Activated CD8-positive, alpha-beta memory T cell treated with anti-CD3 and anti-CD28 coated beads for 4 hours (primary cell): ENCODE results near the gene LHX4.

ENCODE experiments used
- DNase-seq, 2 donors: peaks; one replicate each; pipeline ENCODE4 v3.0.0-alpha.2; 2020; ENCODE audit warnings: low read depth in 2 of 2

The LHX4 gene

DNA sequence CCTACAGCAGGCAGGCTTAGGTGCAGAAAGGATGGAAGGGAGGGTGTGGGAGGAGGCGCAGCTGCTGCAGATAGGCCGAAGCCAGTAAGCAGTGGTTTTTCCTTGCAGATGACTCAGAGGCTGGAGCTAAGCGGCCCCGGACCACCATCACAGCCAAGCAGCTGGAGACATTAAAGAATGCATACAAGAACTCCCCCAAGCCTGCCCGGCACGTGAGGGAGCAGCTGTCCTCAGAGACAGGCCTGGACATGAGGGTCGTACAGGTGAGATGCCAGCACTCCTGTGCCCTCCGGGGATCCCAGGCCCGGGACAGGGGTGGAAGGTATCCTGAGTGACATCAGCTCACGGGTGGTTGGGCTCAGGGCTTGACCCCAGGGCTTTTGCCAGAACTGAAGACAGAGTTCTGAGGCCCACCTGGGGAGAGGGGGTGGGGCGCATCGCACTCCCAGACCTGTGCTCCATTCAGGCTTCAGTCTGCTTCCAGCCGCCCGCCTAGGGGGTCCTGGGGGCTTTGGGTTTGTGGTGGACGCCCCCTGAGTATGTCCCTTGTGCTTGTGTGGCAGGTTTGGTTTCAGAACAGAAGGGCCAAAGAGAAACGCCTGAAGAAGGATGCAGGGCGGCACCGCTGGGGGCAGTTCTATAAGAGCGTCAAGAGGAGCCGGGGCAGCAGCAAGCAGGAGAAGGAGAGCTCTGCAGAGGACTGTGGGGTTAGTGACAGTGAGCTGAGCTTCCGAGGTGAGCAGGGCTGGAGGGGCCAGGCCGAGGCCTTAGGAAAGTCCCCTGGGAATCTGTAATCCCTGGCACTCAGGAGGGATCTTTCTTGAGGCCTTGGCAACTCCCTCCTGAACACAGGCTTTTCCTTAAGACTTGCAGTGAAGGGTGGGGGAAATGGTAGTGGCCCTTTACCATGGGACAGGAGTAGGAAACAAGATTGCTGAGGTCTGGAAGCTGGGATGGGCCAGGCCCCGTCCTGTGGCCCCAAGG lies 41.5 kb downstream of the LHX4 start:
- DNase-seq = no peak

DNA sequence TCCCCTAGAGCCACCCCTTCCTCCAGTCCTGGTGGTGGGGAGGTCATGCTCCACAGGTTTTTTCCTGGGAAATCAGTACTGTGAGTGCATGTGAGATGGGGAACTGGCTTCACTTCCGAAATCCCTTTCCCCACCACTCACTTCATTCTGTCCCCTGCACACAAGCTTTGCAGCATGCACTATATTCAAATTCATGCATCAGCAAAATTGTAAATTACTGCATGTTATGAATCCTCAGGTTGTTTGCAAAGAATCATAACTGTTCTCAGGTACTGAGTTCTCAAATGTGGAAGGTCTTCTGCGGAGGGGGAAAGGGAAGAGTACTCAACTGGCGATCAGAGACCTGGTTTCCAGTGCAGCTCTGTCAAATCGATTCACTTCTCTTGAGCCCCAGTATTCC lies 42.3 kb downstream of the LHX4 start:
- DNase-seq = no peak

DNA sequence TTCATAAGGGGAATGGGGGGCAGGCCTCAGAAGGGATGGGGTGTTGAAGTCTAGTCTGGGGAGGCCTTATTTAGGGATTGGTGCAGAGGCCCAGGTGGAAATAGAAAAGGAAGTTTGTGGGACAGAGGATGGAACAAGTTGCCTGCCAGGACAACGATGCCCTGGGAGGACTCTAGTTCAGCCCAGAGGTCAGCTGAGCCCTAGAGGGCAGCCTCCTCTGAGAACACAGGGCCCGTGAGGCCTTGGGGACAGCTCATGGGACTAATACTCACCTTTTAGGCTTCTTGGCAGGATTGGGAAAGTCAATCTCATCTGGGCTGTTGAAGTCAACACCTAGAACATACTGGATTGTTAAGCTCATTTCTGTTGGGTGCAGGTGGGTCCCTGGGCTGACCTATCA lies 43.0 kb downstream of the LHX4 start:
- no peak for DNase-seq

DNA sequence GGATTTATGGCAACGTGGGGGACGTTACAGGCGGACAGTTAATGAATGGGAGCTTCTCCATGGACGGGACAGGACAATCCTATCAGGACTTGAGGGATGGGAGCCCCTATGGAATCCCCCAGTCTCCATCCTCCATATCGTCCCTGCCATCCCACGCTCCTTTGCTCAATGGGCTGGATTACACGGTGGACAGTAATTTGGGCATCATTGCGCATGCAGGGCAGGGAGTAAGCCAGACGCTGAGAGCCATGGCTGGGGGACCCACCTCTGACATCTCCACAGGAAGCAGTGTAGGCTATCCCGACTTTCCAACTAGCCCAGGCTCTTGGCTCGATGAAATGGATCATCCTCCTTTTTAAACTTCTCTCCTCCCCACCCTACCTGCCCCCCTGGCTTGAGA lies 44.2 kb downstream of the LHX4 start:
- no peak for DNase-seq

DNA sequence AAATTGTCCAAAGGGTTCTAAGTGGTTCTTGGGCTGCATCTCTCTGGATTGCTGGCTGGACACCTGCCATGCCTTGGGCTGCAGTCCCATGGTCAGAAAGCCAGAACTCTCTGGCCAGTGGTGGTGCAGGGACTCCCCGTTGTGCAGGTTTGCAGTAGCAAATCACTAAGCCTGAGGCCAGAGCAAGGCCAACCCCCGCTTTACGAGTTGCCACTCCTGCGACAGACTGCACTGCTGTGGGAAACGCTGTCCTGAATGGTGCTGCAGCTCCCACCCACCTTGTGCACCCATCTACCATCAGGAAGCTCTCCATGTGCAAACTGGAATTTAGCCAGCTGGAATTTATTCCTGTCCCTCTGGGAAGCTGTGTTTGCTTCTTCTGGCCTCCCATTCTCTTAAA lies 45.7 kb downstream of the LHX4 start:
- DNase-seq = no peak

DNA sequence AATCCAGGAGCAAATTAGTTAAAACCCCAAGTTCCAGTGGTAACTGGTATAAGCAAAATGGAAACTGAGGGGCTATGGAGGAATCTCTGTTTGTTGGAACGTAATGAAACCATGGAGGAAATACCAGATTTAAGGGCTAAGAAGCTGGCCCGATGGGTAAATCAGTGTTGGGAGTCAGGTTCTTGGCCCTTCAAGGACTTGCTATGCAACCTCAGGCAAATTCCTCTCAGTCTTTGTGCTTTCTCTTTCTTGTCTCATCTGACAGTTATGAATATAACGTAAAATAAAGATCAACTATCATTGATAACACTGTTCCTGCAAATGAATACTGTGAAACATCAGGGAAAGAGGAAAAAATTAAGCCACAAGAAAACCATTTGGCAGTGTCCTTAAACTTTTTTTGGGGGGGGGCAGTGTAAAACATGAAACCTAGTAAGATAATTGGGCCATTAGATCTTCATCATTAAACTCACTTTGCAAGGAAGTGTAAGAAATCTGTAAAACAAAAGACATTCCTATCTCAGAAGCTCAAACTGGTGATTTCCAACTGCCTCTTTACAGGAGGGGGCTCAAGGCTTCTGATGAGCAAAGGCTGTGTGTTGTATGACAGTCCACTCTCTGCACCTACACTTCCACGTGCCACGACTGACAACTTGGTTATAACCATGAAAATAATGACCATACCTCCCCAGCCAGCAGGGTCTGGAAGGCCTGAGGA lies 47.6 kb downstream of the LHX4 start:
- DNase-seq = no peak

DNA sequence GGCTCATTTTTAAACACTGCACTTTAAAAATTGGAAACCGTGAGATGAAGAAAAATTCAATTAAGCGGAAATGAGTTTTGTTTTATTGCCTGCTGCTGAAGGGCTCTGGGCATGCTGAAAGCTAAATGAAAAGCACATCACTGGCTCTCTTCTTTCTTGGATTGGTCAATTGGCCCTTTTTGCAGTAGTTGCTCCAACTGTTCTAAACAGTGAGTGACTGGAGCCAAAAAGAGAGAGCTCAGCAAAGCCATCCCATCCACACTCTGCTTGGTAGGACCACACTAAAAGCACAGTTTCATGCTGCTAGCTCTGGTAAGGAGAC lies 48.1 kb downstream of the LHX4 start:
- no peak for DNase-seq

DNA sequence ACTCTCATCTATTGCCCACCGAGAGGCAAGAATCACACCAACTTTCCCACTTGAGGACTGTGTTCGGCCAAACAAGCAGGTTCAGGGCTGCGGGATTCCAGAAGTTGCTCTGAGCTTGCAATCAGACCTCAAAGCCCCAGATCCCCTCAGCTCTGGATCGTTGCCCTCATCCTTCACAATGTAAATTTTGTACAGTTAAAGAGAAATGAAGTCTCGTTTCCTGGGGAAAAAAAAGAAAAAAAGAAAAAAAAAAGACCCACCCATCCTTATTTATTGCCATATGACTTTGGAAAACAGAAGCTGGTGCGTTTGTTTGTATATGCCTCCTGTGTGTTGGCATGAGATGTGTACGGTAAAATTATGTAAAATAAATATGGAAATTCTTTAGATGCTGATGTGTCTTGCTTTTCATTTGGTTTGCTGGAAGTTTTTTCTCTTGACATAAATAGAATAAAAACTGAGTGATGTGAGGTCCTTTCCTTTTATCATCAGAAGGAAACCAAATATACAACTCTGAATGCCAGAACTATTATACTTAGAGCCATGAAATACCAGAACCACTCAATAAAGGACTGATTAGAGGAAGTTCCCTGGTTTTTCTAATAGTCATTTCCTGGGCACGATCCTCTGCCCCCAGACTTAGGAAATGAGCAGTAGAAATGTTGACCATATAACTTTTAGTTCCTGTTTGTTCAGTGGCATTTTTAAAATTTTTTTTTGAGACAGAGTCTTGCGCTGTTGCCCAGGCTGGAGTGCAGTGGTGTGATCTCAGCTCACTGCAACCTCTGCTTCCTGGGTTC lies 48.7 kb downstream of the LHX4 start:
- no peak for DNase-seq

DNA sequence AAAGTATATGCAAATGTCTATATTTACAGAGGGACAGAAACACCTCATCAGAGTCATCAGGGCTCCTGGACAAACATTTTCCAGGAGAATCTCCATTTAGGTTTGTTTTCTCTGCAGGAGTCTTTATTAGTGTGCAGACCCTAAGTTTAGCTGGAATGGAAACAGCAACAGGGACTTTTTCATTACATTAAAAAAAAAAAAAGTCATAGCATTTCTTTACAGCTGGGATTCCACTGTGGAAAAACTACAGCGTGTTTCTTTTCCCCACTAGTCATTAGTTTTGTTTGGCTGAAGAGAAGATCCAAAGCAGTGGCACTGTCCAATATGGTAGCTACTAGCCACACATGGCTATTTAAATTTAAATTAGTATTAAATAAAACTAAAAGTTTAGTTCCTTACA lies 49.6 kb downstream of the LHX4 start:
- no peak for DNase-seq

DNA sequence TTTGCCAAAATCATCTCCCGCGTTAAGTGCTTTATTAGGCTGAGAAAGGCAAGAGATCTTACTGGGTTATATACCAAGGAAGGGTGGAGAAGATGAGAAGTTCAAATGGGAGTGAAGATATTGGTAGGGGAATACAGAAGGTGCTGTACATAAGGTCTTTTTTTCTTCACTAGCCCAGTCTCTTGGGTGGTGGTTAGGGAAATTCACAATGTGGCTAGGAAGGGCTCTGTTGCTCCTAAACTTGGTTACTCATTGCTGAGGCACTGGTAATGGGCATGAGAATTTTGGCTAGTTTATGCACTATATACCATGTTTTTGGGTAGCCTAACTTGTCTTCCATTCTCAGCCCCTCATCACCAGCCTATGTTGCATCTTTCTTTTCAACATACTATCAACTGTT lies 50.6 kb downstream of the LHX4 start:
- DNase-seq = no peak

DNA sequence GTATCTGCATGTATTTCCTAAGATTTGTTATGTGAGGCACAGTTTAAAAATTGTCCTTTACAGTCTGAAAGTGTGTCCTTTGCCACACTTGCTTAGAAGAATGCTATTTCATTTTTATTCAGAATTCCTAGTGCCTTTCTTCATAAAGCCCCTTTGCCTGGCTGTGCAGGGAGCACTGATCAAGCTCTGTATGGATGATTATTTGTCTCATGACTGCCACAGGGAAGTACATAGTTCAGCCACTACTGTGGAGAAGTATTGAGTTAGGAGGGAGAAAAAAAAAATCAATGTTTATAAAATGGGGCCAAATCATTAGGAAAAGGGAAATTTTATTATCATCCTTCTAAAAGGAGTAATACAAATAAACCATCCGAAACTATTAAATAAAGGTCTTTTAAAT lies 51.4 kb downstream of the LHX4 start:
- DNase-seq = no peak

DNA sequence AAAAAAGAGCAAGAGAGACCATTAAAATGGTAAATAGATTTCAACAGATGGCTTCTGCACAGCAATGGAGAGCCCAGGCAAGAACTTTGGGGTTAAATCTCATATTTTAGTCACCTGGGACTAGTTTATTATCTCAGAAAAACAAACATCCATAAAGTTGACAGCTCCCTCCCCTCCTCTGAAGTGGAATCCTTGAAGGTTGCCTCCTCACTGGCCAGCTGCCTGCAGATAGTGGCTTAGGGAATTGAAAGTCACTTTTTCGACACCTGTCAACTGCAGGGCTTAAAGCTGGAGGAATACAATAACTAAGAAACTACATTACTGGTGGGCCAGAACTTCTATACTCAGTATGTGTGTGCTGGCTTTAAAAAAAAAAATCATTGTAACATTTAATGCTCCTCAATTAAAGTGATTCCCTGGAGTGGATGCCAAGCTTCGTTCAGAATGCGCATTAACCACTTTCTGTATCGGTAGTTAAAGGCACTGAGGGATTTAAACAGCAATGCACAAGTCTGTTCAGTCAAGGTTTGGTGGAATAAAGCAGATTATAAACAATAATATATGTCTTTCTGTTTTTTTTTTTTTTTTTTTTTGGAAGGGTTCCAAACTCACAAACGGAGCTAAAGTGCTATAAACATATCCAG lies 52.5 kb downstream of the LHX4 start:
- no peak for DNase-seq

DNA sequence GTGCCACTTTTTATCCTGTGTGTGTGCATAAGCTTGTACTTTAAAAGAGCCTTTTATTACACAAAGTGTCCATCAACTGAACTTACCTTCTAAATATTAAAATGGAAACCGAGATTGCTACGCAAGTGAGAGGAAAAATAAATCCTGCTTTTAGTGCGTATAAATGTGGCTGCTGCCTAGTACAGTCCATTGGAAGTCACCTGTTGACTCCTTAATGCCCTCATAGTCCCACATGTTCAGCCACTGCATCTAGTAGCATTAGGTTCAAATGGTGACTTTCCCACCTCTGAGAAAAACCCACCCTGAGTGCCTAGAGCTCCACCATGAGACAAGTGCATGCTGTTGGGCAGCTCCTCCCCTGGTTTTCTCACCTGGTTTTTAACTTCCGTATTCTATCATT lies 53.0 kb downstream of the LHX4 start:
- no peak for DNase-seq

DNA sequence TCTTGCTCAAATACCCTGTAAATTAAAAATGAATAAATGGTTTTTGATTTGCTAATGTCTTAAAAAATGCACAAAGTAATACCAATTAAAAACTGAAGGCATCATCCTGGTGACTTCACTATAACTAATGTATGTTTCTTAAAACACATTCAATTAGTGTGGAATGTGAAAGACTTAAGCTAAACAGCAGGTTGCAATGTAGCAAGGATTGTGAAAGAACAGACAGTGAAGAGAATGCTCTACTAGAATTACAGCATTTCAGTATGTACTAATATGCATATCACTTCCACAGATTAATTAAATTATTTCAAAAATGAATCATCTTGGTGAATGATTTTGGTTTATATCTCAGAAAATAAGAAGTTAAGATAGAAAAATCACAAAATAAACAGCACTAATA lies 56.4 kb downstream of the LHX4 start:
- DNase-seq = no peak

DNA sequence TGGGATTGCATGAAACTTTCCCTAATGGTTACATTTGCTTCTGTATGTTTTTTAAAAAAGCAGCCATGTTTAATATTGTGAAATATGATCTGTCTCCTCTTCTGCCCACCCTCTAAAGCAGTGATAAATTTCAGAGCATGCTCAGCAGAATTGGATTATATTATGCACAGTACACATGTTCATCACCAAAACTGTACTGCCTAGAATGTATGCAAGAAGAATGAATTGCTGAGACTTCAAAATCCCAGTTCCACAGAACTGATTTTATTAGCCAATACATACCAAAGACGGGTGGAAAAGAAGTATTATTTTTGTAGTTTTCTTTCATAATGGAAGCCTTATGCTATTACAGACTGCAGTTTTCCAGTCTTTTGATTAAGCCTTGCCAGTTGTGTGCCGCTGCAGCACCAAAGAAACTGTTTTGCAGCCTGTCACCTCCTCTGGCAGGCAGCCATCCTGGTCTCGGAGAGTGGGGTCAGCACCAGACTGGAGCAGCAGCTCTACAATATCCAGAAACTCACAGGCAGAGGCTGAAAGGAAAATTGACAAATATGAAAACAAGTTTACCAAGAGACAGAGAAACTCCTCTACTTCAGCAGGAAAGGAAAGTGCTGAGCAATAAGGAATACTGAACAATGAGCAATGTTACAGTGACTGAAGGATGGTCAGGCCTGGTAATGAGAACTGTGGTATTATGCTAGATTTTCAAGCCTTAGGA lies 58.1 kb downstream of the LHX4 start:
- DNase-seq = no peak

DNA sequence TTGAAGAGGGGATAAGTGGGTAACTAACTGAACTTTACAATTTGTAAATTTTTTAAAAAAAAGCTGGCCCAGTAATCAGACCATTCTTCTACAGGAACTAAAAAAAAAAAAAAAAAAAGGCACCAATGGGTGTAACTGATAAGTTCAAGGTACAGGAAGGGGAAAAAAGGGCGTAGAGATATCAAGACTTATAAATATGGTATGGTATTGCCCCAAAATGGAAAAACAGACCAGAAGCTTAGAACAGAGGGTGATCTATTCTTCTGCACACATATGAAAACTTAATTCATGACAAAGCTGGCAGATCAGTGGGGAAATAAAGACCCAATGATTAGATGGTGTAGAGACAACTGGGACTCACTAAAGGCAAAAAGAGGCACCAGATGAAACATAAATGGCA lies 58.9 kb downstream of the LHX4 start:
- DNase-seq = no peak

DNA sequence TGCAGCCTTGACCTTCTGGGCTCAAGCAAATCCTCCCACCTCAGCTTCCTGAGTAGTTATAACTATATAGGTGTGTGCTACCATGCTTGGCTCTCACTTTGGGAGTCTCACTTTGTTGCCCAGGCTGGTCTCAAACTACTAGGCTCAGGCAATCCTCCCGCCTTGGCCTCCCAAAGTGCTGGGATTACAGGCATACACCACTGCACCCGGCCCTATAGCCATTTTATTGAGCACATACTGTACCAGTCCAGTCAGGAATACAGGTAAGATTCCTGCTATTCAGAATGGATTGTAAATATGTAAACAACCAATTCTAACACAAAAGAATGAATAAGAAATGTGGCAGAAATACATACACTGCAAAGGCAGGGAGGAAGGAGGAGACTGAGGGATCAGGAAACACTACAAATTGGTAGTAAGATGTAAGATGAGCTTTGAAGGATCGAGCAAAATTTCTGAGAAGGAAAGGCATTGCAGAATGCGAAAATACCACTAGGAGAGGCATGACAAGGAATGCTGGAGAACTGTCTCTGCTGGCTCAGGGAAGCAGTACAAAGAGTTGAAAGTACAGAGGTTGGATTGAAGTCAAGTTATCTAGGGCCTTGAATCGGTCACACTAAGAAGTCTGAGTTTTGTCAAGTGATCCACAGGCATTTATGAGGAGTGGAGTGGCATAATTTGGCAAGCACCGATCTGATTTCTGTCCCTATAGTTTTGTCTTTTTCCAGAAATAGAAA lies 60.4 kb downstream of the LHX4 start:
- DNase-seq = no peak

DNA sequence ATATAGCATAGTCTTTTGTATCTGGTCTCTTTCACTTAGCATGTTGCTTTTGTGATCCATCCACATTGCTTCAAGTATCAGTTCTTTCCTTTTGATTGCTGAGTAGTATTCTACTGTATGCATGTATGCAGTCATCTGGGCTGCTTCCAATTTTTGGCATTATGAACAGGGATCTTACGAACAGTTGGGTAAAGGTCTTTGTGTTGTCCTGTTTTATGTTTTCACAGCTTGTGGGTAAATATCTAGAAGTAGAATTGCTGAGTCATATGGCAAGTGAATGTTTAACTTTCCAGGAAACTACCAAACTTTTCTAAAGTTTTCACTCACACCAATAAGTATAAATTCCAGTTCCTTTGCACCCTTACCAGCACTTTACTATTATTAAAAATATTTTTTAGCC lies 60.9 kb downstream of the LHX4 start:
- no peak for DNase-seq

DNA sequence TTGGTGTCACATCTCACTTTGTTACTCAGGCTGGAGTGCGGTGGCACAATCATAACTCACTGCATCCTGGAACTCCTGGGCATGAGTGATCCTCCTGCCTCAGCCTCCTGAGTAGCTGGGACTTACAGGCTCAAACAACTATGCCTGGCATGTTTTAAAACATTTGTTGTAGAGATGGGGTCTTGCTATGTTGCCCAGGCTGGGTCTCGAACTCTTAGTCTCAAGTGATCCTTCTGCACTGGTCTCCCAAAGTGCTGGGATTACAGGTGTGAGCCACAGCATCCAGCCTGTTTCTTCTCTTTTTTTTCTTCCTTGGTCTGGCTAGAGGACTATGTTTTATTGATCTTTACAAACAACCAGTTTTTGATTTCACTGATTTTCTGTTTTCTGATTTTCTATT lies 64.6 kb downstream of the LHX4 start:
- DNase-seq = no peak

DNA sequence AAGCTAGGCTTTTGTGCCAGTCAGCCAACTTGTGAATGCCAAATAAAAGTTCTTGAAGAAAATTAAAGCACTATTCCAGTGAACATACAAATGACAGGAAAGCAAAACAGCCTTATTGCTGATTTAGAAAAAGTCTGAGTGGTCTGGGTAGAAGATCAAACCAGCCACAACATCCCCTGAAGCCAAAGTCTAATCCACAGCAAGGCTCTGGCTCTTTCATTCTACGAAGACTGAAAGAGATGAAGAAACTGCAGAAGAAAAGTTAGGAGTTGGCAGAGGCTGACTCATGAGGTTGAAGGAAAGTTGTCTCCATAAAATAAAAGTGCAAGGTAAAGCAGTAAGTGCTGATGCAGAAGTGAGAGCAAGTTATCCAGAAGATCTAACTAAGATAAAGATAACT lies 65.9 kb downstream of the LHX4 start:
- DNase-seq = no peak
